Measurements from ENCODE around the gene USE1.

USE1 gene

GRCh38 chr19:17242431-17243208 lies 27.5 kb downstream of the USE1 start:
- Histone ChIP-seq H2BK120ac (ENCODE audit: low read depth, low read length) (no peak overlapping the region), H3K18ac (ENCODE audit: low read length) (no peak overlapping the region), H2BK15ac (replicated peaks; ENCODE audit: low read depth) (no peak overlapping the region), H3K4me3 (ENCODE audit: low read length) (no peak overlapping the region), H4K5ac (ENCODE audit: low read length) (no peak overlapping the region), H3K56ac (ENCODE audit: low read length) (no peak overlapping the region), H3K79me2 (ENCODE audit: control insufficient read depth, insufficient read depth, low read length) (peaks cover 42% of the 10 kb centered on the region), H2BK5ac (ENCODE audit: low read length) (no peak overlapping the region), H3K4me2 (ENCODE audit: low read length) (no peak overlapping the region), H3K27ac (ENCODE audit: low read depth, low read length) (no peak overlapping the region), H4K8ac (ENCODE audit: low read depth, low read length) (no peak overlapping the region), H3K4me1 (ENCODE audit: control insufficient read depth, low read depth, low read length) (peaks cover 6% of the 10 kb centered on the region), H3K23ac (ENCODE audit: low read length) (no peak overlapping the region), H2AK5ac (ENCODE audit: low read length) (no peak overlapping the region), H3K4ac (ENCODE audit: low read depth, low read length) (no peak overlapping the region), H3K9ac (ENCODE audit: low read length) (peak overlapping the region; percentile 88), H3K79me1 (ENCODE audit: low read length) (peaks cover 12% of the 10 kb centered on the region), H3K27me3 (ENCODE audit: insufficient read depth, low read length, poor library complexity) (no peaks in the 10 kb centered on the region), H3K36me3 (ENCODE audit: control insufficient read depth, insufficient read depth, low read length) (peaks cover 2% of the 10 kb centered on the region)
- WGBS (ENCODE audit: extremely low coverage, insufficient coverage, low lambda C conversion rate): no CpG with 5 or more reads among the region's 8 CpGs
- DNase-seq: no peak

DNA sequence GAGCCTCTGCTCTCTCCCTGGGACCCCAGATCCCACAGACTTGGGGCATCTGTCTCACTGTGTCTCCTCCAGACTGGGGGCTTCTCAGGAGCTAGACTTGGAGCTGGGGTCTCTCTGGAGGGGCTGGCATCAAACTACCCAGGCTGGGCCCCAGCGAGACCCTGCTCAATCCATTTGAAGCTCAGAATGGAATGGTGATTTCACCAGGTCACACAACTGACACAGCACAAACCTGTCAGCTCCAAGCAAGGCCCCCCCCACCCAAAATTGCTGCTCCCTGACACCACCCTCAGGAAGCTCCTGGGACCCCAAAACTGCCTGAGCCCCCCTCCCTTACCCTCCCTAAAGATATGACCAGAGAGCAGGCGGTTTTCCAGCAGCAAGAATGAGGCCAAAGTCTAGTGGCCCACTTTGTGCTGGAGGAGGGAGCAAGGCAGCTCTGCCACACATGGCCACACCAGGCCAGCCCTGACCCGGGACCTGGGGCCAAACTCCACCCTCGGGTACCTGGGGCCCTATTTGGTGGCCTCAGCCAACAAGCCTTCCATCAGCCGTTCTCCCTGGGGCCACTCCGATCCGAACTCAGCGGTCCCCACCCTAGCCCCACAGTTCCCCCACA lies 28.2 kb downstream of the USE1 start:
- Histone ChIP-seq H4K5ac (ENCODE audit: low read length) (no peak overlapping the region), H3K9ac (ENCODE audit: low read length) (peak overlapping the region; percentile 88), H2BK120ac (ENCODE audit: low read depth, low read length) (no peak overlapping the region), H2AK5ac (ENCODE audit: low read length) (no peak overlapping the region), H3K23ac (ENCODE audit: low read length) (no peak overlapping the region), H3K4ac (ENCODE audit: low read depth, low read length) (peak overlapping the region; percentile 86), H2BK5ac (ENCODE audit: low read length) (no peak overlapping the region), H3K4me2 (ENCODE audit: low read length) (peak overlapping the region; percentile 76), H3K36me3 (ENCODE audit: control insufficient read depth, insufficient read depth, low read length) (peaks cover 2% of the 10 kb centered on the region), H3K79me1 (ENCODE audit: low read length) (peaks cover 10% of the 10 kb centered on the region), H3K27ac (ENCODE audit: low read depth, low read length) (no peak overlapping the region), H3K79me2 (ENCODE audit: control insufficient read depth, insufficient read depth, low read length) (peaks cover 42% of the 10 kb centered on the region), H4K8ac (ENCODE audit: low read depth, low read length) (no peak overlapping the region), H3K56ac (ENCODE audit: low read length) (peak overlapping the region; percentile 97), H2BK15ac (replicated peaks; ENCODE audit: low read depth) (no peak overlapping the region), H3K27me3 (ENCODE audit: insufficient read depth, low read length, poor library complexity) (no peaks in the 10 kb centered on the region), H3K4me3 (ENCODE audit: low read length) (peak overlapping the region; percentile 92), H3K4me1 (ENCODE audit: control insufficient read depth, low read depth, low read length) (peaks cover 10% of the 10 kb centered on the region), H3K18ac (ENCODE audit: low read length) (peak overlapping the region; percentile 96)
- no CpG with 5 or more reads among the region's 8 CpGs for WGBS (ENCODE audit: extremely low coverage, insufficient coverage, low lambda C conversion rate)
- DNase-seq: no peak

GRCh38 chr19:17243830-17244617 lies 28.9 kb downstream of the USE1 start:
- H3K56ac ChIP-seq (ENCODE audit: low read length): peak overlapping the region; percentile 97
- H3K18ac ChIP-seq (ENCODE audit: low read length): peak overlapping the region; percentile 96
- peak overlapping the region; percentile 97 for H3K4ac ChIP-seq (ENCODE audit: low read depth, low read length)
- H3K27ac ChIP-seq (ENCODE audit: low read depth, low read length): peak overlapping the region; percentile 89
- peak overlapping the region; percentile 92 for H3K4me3 ChIP-seq (ENCODE audit: low read length)
- DNase-seq: peak; percentile 79
- peaks cover 11% of the 10 kb centered on the region for H3K4me1 ChIP-seq (ENCODE audit: control insufficient read depth, low read depth, low read length)
- peak overlapping the region; percentile 75 for H3K23ac ChIP-seq (ENCODE audit: low read length)
- H4K5ac ChIP-seq (ENCODE audit: low read length): no peak overlapping the region
- no peak overlapping the region for H2BK15ac ChIP-seq (replicated peaks; ENCODE audit: low read depth)
- peaks cover 2% of the 10 kb centered on the region for H3K36me3 ChIP-seq (ENCODE audit: control insufficient read depth, insufficient read depth, low read length)
- peak overlapping the region; percentile 88 for H3K9ac ChIP-seq (ENCODE audit: low read length)
- H2BK120ac ChIP-seq (ENCODE audit: low read depth, low read length): peak overlapping the region; percentile 31
- H4K8ac ChIP-seq (ENCODE audit: low read depth, low read length): no peak overlapping the region
- no CpG with 5 or more reads among the region's 52 CpGs for WGBS (ENCODE audit: extremely low coverage, insufficient coverage, low lambda C conversion rate)
- no peak overlapping the region for H2BK5ac ChIP-seq (ENCODE audit: low read length)
- H3K27me3 ChIP-seq (ENCODE audit: insufficient read depth, low read length, poor library complexity): no peaks in the 10 kb centered on the region
- H3K79me2 ChIP-seq (ENCODE audit: control insufficient read depth, insufficient read depth, low read length): peaks cover 42% of the 10 kb centered on the region
- H3K4me2 ChIP-seq (ENCODE audit: low read length): peak overlapping the region; percentile 76
- H2AK5ac ChIP-seq (ENCODE audit: low read length): no peak overlapping the region
- H3K79me1 ChIP-seq (ENCODE audit: low read length): peaks cover 10% of the 10 kb centered on the region

- Histone ChIP-seq H3K18ac (ENCODE audit: low read length) (peak overlapping the region; percentile 96), H2AK5ac (ENCODE audit: low read length) (no peak overlapping the region), H3K36me3 (ENCODE audit: control insufficient read depth, insufficient read depth, low read length) (peaks cover 2% of the 10 kb centered on the region), H3K56ac (ENCODE audit: low read length) (peak overlapping the region; percentile 97), H2BK5ac (ENCODE audit: low read length) (no peak overlapping the region), H3K27me3 (ENCODE audit: insufficient read depth, low read length, poor library complexity) (no peaks in the 10 kb centered on the region), H3K4ac (ENCODE audit: low read depth, low read length) (peak overlapping the region; percentile 97), H3K4me3 (ENCODE audit: low read length) (peak overlapping the region; percentile 92), H3K9ac (ENCODE audit: low read length) (peak overlapping the region; percentile 88), H4K8ac (ENCODE audit: low read depth, low read length) (peak overlapping the region; percentile 43), H3K27ac (ENCODE audit: low read depth, low read length) (peak overlapping the region; percentile 89), H2BK120ac (ENCODE audit: low read depth, low read length) (peak overlapping the region; percentile 6), H4K5ac (ENCODE audit: low read length) (no peak overlapping the region), H3K23ac (ENCODE audit: low read length) (peak overlapping the region; percentile 75), H3K4me2 (ENCODE audit: low read length) (peak overlapping the region; percentile 61), H3K79me1 (ENCODE audit: low read length) (peaks cover 10% of the 10 kb centered on the region), H3K4me1 (ENCODE audit: control insufficient read depth, low read depth, low read length) (peaks cover 11% of the 10 kb centered on the region), H3K79me2 (ENCODE audit: control insufficient read depth, insufficient read depth, low read length) (peaks cover 42% of the 10 kb centered on the region), H2BK15ac (replicated peaks; ENCODE audit: low read depth) (no peak overlapping the region)
- DNase-seq: no peak
- WGBS (ENCODE audit: extremely low coverage, insufficient coverage, low lambda C conversion rate): no CpG with 5 or more reads among the region's 100 CpGs
These were observed 29.7 kb downstream of the USE1 start for GRCh38 chr19:17244618-17245534.

GRCh38 chr19:17245535-17245984 lies 30.4 kb downstream of the USE1 start, which contains the start of gene NR2F6:
Gene NR2F6, minus strand, starts transcription at chr19:17245919. Its CDS starts 699 bp downstream, at chr19:17245220.
- H3K36me3 ChIP-seq (ENCODE audit: control insufficient read depth, insufficient read depth, low read length): peaks cover 2% of the 10 kb centered on the region
- H2BK15ac ChIP-seq (replicated peaks; ENCODE audit: low read depth): no peak within 1 kb of the TSS
- peak within 1 kb of the TSS; percentile 84 for H3K4me2 ChIP-seq (ENCODE audit: low read length)
- H2BK120ac ChIP-seq (ENCODE audit: low read depth, low read length): peak within 1 kb of the TSS; percentile 48
- no peak for DNase-seq
- H2AK5ac ChIP-seq (ENCODE audit: low read length): no peak within 1 kb of the TSS
- peak within 1 kb of the TSS; percentile 93 for H2BK5ac ChIP-seq (ENCODE audit: low read length)
- no peaks in the 10 kb centered on the region for H3K27me3 ChIP-seq (ENCODE audit: insufficient read depth, low read length, poor library complexity)
- H3K23ac ChIP-seq (ENCODE audit: low read length): peak within 1 kb of the TSS; percentile 80
- H3K79me1 ChIP-seq (ENCODE audit: low read length): peaks cover 10% of the 10 kb centered on the region
- H3K4ac ChIP-seq (ENCODE audit: low read depth, low read length): peak within 1 kb of the TSS; percentile 97
- H3K9ac ChIP-seq (ENCODE audit: low read length): peak within 1 kb of the TSS; percentile 88
- H4K8ac ChIP-seq (ENCODE audit: low read depth, low read length): peak within 1 kb of the TSS; percentile 43
- H4K5ac ChIP-seq (ENCODE audit: low read length): no peak within 1 kb of the TSS
- H3K18ac ChIP-seq (ENCODE audit: low read length): peak within 1 kb of the TSS; percentile 96
- peak within 1 kb of the TSS; percentile 97 for H3K56ac ChIP-seq (ENCODE audit: low read length)
- H3K4me3 ChIP-seq (ENCODE audit: low read length): peak within 1 kb of the TSS; percentile 92
- WGBS (ENCODE audit: extremely low coverage, insufficient coverage, low lambda C conversion rate): no CpG with 5 or more reads among the region's 72 CpGs
- peaks cover 42% of the 10 kb centered on the region for H3K79me2 ChIP-seq (ENCODE audit: control insufficient read depth, insufficient read depth, low read length)
- H3K27ac ChIP-seq (ENCODE audit: low read depth, low read length): peak within 1 kb of the TSS; percentile 91
- peaks cover 11% of the 10 kb centered on the region for H3K4me1 ChIP-seq (ENCODE audit: control insufficient read depth, low read depth, low read length)
